SK-N-SH (cell line): Measurements from ENCODE around the gene PTCH2.

ENCODE experiments used
- CTCF ChIP-seq: fragments of 200-600 bp; sonication (generic); IDR thresholded peaks from 2 replicates; pipeline ENCODE4 v1.6.1; 2017; ENCODE audit warnings: antibody characterized with exemption, mild to moderate bottlenecking, moderate library complexity
- POLR2AphosphoS5 ChIP-seq: IDR thresholded peaks from 2 replicates; pipeline ENCODE4 v1.6.1; 2012; ENCODE audit warnings: low read depth, low read length
- RAD21 ChIP-seq: IDR thresholded peaks from 2 replicates; pipeline ENCODE4 v1.6.1; 2012; ENCODE audit warnings: mild to moderate bottlenecking, low read length
- TAF1 ChIP-seq: IDR thresholded peaks from 2 replicates; pipeline ENCODE4 v1.6.1; 2012; ENCODE audit warnings: low read depth, mild to moderate bottlenecking, low read length, moderate library complexity, borderline replicate concordance
- TEAD4 ChIP-seq: IDR thresholded peaks from 2 replicates; pipeline ENCODE4 v1.4.0; 2012; ENCODE audit warnings: mild to moderate bottlenecking, borderline replicate concordance; ENCODE audit not compliant: insufficient read depth

DNA sequence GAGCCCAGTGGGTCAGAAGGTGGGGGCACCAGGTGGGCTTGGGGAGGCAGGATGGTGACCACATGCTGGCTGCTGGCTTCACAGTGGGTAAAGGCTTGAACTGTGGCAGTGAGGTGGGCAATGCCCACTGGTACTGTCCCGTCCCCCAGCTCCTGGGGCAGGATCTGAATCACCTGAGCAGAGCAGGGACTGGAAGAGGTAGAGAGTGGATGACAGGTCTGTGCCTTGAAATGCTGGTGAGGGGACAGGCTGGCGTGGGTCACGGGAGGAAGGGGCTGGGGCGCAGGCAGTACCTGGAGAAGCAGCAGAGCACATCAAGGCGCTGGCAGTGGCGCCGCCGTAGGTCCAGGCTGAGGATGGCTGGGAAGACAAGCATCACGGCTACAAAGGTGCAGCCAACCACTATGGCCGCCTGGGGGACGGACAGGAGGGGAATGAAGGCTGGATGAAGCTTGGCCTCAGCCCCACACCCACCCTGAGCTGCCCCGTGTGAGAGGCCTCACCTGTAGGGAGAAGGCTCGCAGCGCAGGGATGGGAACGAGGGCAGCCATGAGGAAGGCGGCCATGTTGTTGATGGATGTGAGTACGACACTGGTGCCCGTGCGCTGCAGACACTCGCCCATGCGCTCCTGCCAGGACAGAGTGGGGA, 14.9 kb downstream of the PTCH2 start:
- TF ChIP-seq CTCF (no peak), TAF1 (no peak), TEAD4 (no peak), POLR2AphosphoS5 (no peak), RAD21 (no peak)
